H9 (cell line): ENCODE data around the gene PGLYRP4. TPM values are rescaled to one million over a fixed set of nuclear protein-coding genes. Genes with fewer than 3 reads are reported as not detected.

Experiments used
- DNase-seq: peaks from one replicate; pipeline ENCODE4 v3.0.0-alpha.2; 2017
- H2AFZ ChIP-seq: one replicate; pipeline ENCODE4 v1.6.1; 2013; ENCODE audit warnings: mild to moderate bottlenecking, low read length, control low read depth, moderate library complexity
- H2AK5ac ChIP-seq: 2 replicates; pipeline ENCODE4 v1.6.1; 2013; ENCODE audit warnings: low read length, control low read depth, mixed read lengths; ENCODE audit not compliant: insufficient read length
- H2BK120ac ChIP-seq: one replicate; pipeline ENCODE4 v1.6.1; 2013; ENCODE audit warnings: low read depth, mild to moderate bottlenecking, low read length, control low read depth, inconsistent platforms; ENCODE audit not compliant: poor library complexity, severe bottlenecking
- H2BK12ac ChIP-seq: 2 replicates; pipeline ENCODE4 v1.6.1; 2013; ENCODE audit warnings: low read length, control low read depth, mixed read lengths, low read depth; ENCODE audit not compliant: insufficient read length
- H2BK15ac ChIP-seq: 2 replicates; pipeline ENCODE4 v1.6.1; 2013; ENCODE audit warnings: low read depth, low read length, control low read depth
- H2BK20ac ChIP-seq: one replicate; pipeline ENCODE4 v1.6.1; 2013; ENCODE audit warnings: low read depth, mild to moderate bottlenecking, low read length, control low read depth, inconsistent platforms; ENCODE audit not compliant: poor library complexity, severe bottlenecking
- H2BK5ac ChIP-seq: 2 replicates; pipeline ENCODE4 v1.6.1; 2013; ENCODE audit warnings: low read length, control low read depth, mixed read lengths; ENCODE audit not compliant: insufficient read length
- H3K14ac ChIP-seq: 2 replicates; pipeline ENCODE4 v1.6.1; 2013; ENCODE audit warnings: low read length, control low read depth; ENCODE audit not compliant: insufficient read depth
- H3K18ac ChIP-seq: 2 replicates; pipeline ENCODE4 v1.6.1; 2013; ENCODE audit warnings: low read depth, mild to moderate bottlenecking, mixed read lengths, low read length, control low read depth; ENCODE audit not compliant: insufficient read length
- H3K23ac ChIP-seq: 2 replicates; pipeline ENCODE4 v1.6.1; 2013; ENCODE audit warnings: low read length, control low read depth, mixed read lengths, low read depth; ENCODE audit not compliant: insufficient read length
- H3K23me2 ChIP-seq: 2 replicates; pipeline ENCODE4 v1.6.1; 2013; ENCODE audit warnings: low read depth, mild to moderate bottlenecking, mixed read lengths, low read length, control low read depth; ENCODE audit not compliant: insufficient read length, poor library complexity, severe bottlenecking
- H3K27ac ChIP-seq: 2 replicates; pipeline ENCODE4 v1.5.1; 2013; ENCODE audit warnings: low read length, control low read depth, mixed read lengths, low read depth; ENCODE audit not compliant: insufficient read length
- H3K27me3 ChIP-seq: 2 replicates; pipeline ENCODE4 v1.6.1; 2013; ENCODE audit warnings: low read length, control low read depth, inconsistent platforms; ENCODE audit not compliant: insufficient read depth
- H3K4ac ChIP-seq: 2 replicates; pipeline ENCODE4 v1.6.1; 2013; ENCODE audit warnings: low read depth, mild to moderate bottlenecking, control low read depth, inconsistent platforms, low read length, moderate library complexity
- H3K4me1 ChIP-seq: 2 replicates; pipeline ENCODE4 v1.6.1; 2013; ENCODE audit warnings: low read length, control low read depth, inconsistent platforms; ENCODE audit not compliant: insufficient read depth
- H3K4me2 ChIP-seq: 2 replicates; pipeline ENCODE4 v1.6.1; 2013; ENCODE audit warnings: low read length, control low read depth, mixed read lengths; ENCODE audit not compliant: insufficient read length, insufficient read depth
- H3K56ac ChIP-seq: 2 replicates; pipeline ENCODE4 v1.6.1; 2013; ENCODE audit warnings: low read depth, mild to moderate bottlenecking, mixed read lengths, low read length, control low read depth; ENCODE audit not compliant: insufficient read length
- H3K79me1 ChIP-seq: 2 replicates; pipeline ENCODE4 v1.6.1; 2013; ENCODE audit warnings: low read depth, mild to moderate bottlenecking, moderate library complexity, low read length, control low read depth, inconsistent platforms; ENCODE audit not compliant: insufficient read depth, poor library complexity, severe bottlenecking
- H3K79me2 ChIP-seq: 2 replicates; pipeline ENCODE4 v1.6.1; 2013; ENCODE audit warnings: low read length, control low read depth, inconsistent platforms; ENCODE audit not compliant: insufficient read depth
- H3K9ac ChIP-seq: 2 replicates; pipeline ENCODE4 v1.6.1; 2013; ENCODE audit warnings: low read length, control low read depth, mixed read lengths; ENCODE audit not compliant: insufficient read length; ENCODE audit errors: extremely low read depth
- H3K9me3 ChIP-seq: one replicate; pipeline ENCODE4 v1.6.1; 2013; ENCODE audit warnings: low read depth, low read length, inconsistent platforms; ENCODE audit not compliant: control insufficient read depth
- H3T11ph ChIP-seq: one replicate; pipeline ENCODE4 v1.6.1; 2013; ENCODE audit warnings: mild to moderate bottlenecking, low read length, control low read depth, inconsistent platforms
- H4K20me1 ChIP-seq: one replicate; pipeline ENCODE4 v1.6.1; 2013; ENCODE audit not compliant: control insufficient read depth, insufficient read length, insufficient read depth
- H4K5ac ChIP-seq: 2 replicates; pipeline ENCODE4 v1.6.1; 2013; ENCODE audit warnings: low read depth, mild to moderate bottlenecking, mixed read lengths, low read length, control low read depth; ENCODE audit not compliant: insufficient read length
- H4K8ac ChIP-seq: replicated peaks from 2 replicates; pipeline ENCODE4 v1.6.1; 2013; ENCODE audit warnings: low read length, control low read depth, mixed read lengths, low read depth; ENCODE audit not compliant: insufficient read length
- H4K91ac ChIP-seq: 2 replicates; pipeline ENCODE4 v1.6.1; 2013; ENCODE audit warnings: low read depth, mild to moderate bottlenecking, moderate library complexity, mixed read lengths, low read length, control low read depth; ENCODE audit not compliant: insufficient read length
- H3K27ac Mint-ChIP-seq, 3 experiments: 2 replicates in 2 of 3; 3 replicates in 1 of 3; pipeline ENCODE4 v1.8.0; 2020 to 2021; ENCODE audit warnings: mixed read lengths in 3 of 3, mild to moderate bottlenecking in 1 of 3, moderate library complexity in 1 of 3
- H3K27me3 Mint-ChIP-seq: 2 replicates; pipeline ENCODE4 v1.8.0; 2021; ENCODE audit warnings: low read depth, mild to moderate bottlenecking, moderate library complexity, mixed read lengths
- H3K36me3 Mint-ChIP-seq, 3 experiments: 2 replicates in 2 of 3; 3 replicates in 1 of 3; pipeline ENCODE4 v1.8.0; 2020 to 2021; ENCODE audit warnings: low read depth in 3 of 3, mixed read lengths in 3 of 3; ENCODE audit not compliant: insufficient read depth in 1 of 3
- H3K4me1 Mint-ChIP-seq, 2 experiments: 2 replicates each; pipeline ENCODE4 v1.8.0; 2020; ENCODE audit warnings: mixed read lengths in 2 of 2
- H3K4me3 Mint-ChIP-seq, 2 experiments: 2 replicates in 1 of 2; 3 replicates in 1 of 2; pipeline ENCODE4 v1.8.0; 2020 to 2021; ENCODE audit warnings: mild to moderate bottlenecking in 2 of 2, mixed read lengths in 2 of 2, moderate library complexity in 1 of 2
- H3K9me3 Mint-ChIP-seq, 2 experiments: 2 replicates in 1 of 2; 3 replicates in 1 of 2; pipeline ENCODE4 v1.8.0; 2020; ENCODE audit warnings: mild to moderate bottlenecking in 2 of 2, mixed read lengths in 2 of 2, moderate library complexity in 1 of 2
- CTCF ChIP-seq: fragments of 200-600 bp; sonication (generic); conservative IDR thresholded peaks from 3 replicates; pipeline ENCODE4 v1.8.0; 2021; ENCODE audit warnings: antibody characterized with exemption, mild to moderate bottlenecking
- WGBS: extraction: QIAGEN DNeasy Blood & Tissue Kit; methylation state at CpG from one replicate; pipeline ENCODE4 v1.1.7; 2013; ENCODE audit warnings: missing lambda C conversion rate, low lambda C conversion rate, mixed read lengths; ENCODE audit not compliant: insufficient read length; ENCODE audit errors: extremely low coverage; 5-methylcytosine and 5-hydroxymethylcytosine counted together
- total RNA-seq: library from RNA; stranded (reverse); gene quantifications from 2 replicates; pipeline ENCODE4 v1.2.1, GENCODE V29; 2021

PGLYRP4 gene
- total RNA-seq, 1 experiment from 2014 or later: not detected

- Histone ChIP-seq H3K79me1 (no peaks in the 10 kb centered on the region), H3K9me3 (no peaks in the 10 kb centered on the region), H2AFZ (no peak overlapping the region), H2BK12ac (no peak overlapping the region), H3K14ac (no peak overlapping the region), H3K4me2 (no peak overlapping the region), H3K23ac (no peak overlapping the region), H3K27me3 (no peaks in the 10 kb centered on the region), H2AK5ac (no peak overlapping the region), H4K20me1 (no peaks in the 10 kb centered on the region), H4K91ac (no peak overlapping the region), H2BK5ac (no peak overlapping the region), H3T11ph (no peak overlapping the region), H4K5ac (no peak overlapping the region), H2BK15ac (no peak overlapping the region), H3K9ac (no peak overlapping the region), H3K4ac (no peak overlapping the region), H3K56ac (no peak overlapping the region), H4K8ac (no peak overlapping the region), H2BK20ac (no peak overlapping the region), H3K79me2 (no peaks in the 10 kb centered on the region), H2BK120ac (no peak overlapping the region), H3K27ac (no peak overlapping the region), H3K4me1 (no peaks in the 10 kb centered on the region), H3K23me2 (no peaks in the 10 kb centered on the region), H3K18ac (no peak overlapping the region)
- peaks cover 4% of the 10 kb centered on the region for H3K27me3 Mint-ChIP-seq
- DNase-seq: peak; percentile 14
- H3K27ac Mint-ChIP-seq: peak overlapping the region in 1 of 3 experiments; percentile 31; a peak in 1 of 7 replicates
- WGBS: no CpG with 5 or more reads among the region's 8 CpGs
- TF ChIP-seq CTCF: no peak
- no peak overlapping the region for H3K4me3 Mint-ChIP-seq
- peaks cover 0 to 10% of the 10 kb centered on the region in 2 experiments; a peak in 1 of 5 replicates for H3K9me3 Mint-ChIP-seq
- no peaks in the 10 kb centered on the region for H3K4me1 Mint-ChIP-seq
- H3K36me3 Mint-ChIP-seq: no peaks in the 10 kb centered on the region
These were observed 17.1 kb upstream of the PGLYRP4 start for GRCh38 chr1:153365696-153366095.
